ENCODE data around the gene ATRNL1. TPM values are rescaled to one million over a fixed set of nuclear protein-coding genes. Genes with fewer than 3 reads are reported as not detected.

The ATRNL1 gene
- total and polyA plus RNA-seq, 4 donors, result 11.7 to 180 (median 38.5) TPM

- H3K4me1 ChIP-seq (ENCODE audit: control insufficient read depth, insufficient read depth, low read length), result no peaks in the 10 kb centered on the region
- H3K27ac ChIP-seq (ENCODE audit: low read depth, low read length), result no peak overlapping the region
- no peak overlapping the region for H3K4me3 ChIP-seq (ENCODE audit: low read depth, low read length)
- no peaks in the 10 kb centered on the region for H3K36me3 ChIP-seq (ENCODE audit: control insufficient read depth, insufficient read depth, low read length)
- no peaks in the 10 kb centered on the region for H3K27me3 ChIP-seq (ENCODE audit: control insufficient read depth, insufficient read depth, low read length)
- no peaks in the 10 kb centered on the region for H3K9me3 ChIP-seq (ENCODE audit: control insufficient read depth, insufficient read depth, low read length)
- DNase-seq (ENCODE audit: low read depth in 4 of 6, low spot score in 6 of 6), result no peak
- 100% methylated on average over 2 of the region's 3 CpGs for WGBS (ENCODE audit: insufficient coverage)
Observed at GRCh38 chr10:115050375-115051010, 42.7 kb upstream of the ATRNL1 start.

- Histone ChIP-seq H3K4me1 (ENCODE audit: control insufficient read depth, insufficient read depth, low read length) (no peaks in the 10 kb centered on the region), H3K36me3 (ENCODE audit: control insufficient read depth, insufficient read depth, low read length) (no peaks in the 10 kb centered on the region)
- 100% methylated on average over 1 of the region's 2 CpGs for WGBS (ENCODE audit: insufficient coverage)
Observed at GRCh38 chr10:115051216-115051615, 41.9 kb upstream of the ATRNL1 start.

GRCh38 chr10:115052226-115052625, 40.9 kb upstream of the ATRNL1 start:
- H3K27me3 ChIP-seq (ENCODE audit: control insufficient read depth, insufficient read depth, low read length), result no peaks in the 10 kb centered on the region
- no peak overlapping the region for H3K4me3 ChIP-seq (ENCODE audit: low read depth, low read length)
- no peaks in the 10 kb centered on the region for H3K9me3 ChIP-seq (ENCODE audit: control insufficient read depth, insufficient read depth, low read length)
- H3K36me3 ChIP-seq (ENCODE audit: control insufficient read depth, insufficient read depth, low read length), result no peaks in the 10 kb centered on the region
- no peaks in the 10 kb centered on the region for H3K4me1 ChIP-seq (ENCODE audit: control insufficient read depth, insufficient read depth, low read length)
- no CpG with 5 or more reads among the region's 3 CpGs for WGBS (ENCODE audit: insufficient coverage)
- DNase-seq (ENCODE audit: low read depth in 4 of 6, low spot score in 6 of 6), result peak in 1 of 6 donors; percentile 65
- H3K27ac ChIP-seq (ENCODE audit: low read depth, low read length), result no peak overlapping the region

More at GRCh38 chr10:115051216-115051615, 41.9 kb upstream of the ATRNL1 start:
- no peak overlapping the region for H3K4me3 ChIP-seq (ENCODE audit: low read depth, low read length)
- DNase-seq (ENCODE audit: low read depth in 4 of 6, low spot score in 6 of 6), result no peak
- no peak overlapping the region for H3K27ac ChIP-seq (ENCODE audit: low read depth, low read length)
- no peaks in the 10 kb centered on the region for H3K27me3 ChIP-seq (ENCODE audit: control insufficient read depth, insufficient read depth, low read length)
- H3K9me3 ChIP-seq (ENCODE audit: control insufficient read depth, insufficient read depth, low read length), result no peaks in the 10 kb centered on the region

- WGBS (ENCODE audit: insufficient coverage), result no CpG with 5 or more reads among the region's 1 CpG
Observed at GRCh38 chr10:115052728-115053127, 40.4 kb upstream of the ATRNL1 start.

GRCh38 chr10:115056186-115056585, 37.0 kb upstream of the ATRNL1 start:
- Histone ChIP-seq H3K27ac (ENCODE audit: low read depth, low read length) (no peak overlapping the region), H3K9me3 (ENCODE audit: control insufficient read depth, insufficient read depth, low read length) (no peaks in the 10 kb centered on the region), H3K36me3 (ENCODE audit: control insufficient read depth, insufficient read depth, low read length) (no peaks in the 10 kb centered on the region), H3K27me3 (ENCODE audit: control insufficient read depth, insufficient read depth, low read length) (no peaks in the 10 kb centered on the region), H3K4me1 (ENCODE audit: control insufficient read depth, insufficient read depth, low read length) (no peaks in the 10 kb centered on the region), H3K4me3 (ENCODE audit: low read depth, low read length) (no peak overlapping the region)
- no peak for DNase-seq (ENCODE audit: low read depth in 4 of 6, low spot score in 6 of 6)
- WGBS (ENCODE audit: insufficient coverage), result 88% methylated on average over 1 of the region's 2 CpGs

More at GRCh38 chr10:115052728-115053127, 40.4 kb upstream of the ATRNL1 start:
- DNase-seq (ENCODE audit: low read depth in 4 of 6, low spot score in 6 of 6), result peak in 1 of 6 donors; percentile 56
- H3K9me3 ChIP-seq (ENCODE audit: control insufficient read depth, insufficient read depth, low read length), result no peaks in the 10 kb centered on the region
- no peak overlapping the region for H3K4me3 ChIP-seq (ENCODE audit: low read depth, low read length)
- H3K27ac ChIP-seq (ENCODE audit: low read depth, low read length), result no peak overlapping the region
- H3K4me1 ChIP-seq (ENCODE audit: control insufficient read depth, insufficient read depth, low read length), result no peaks in the 10 kb centered on the region
- H3K36me3 ChIP-seq (ENCODE audit: control insufficient read depth, insufficient read depth, low read length), result no peaks in the 10 kb centered on the region
- no peaks in the 10 kb centered on the region for H3K27me3 ChIP-seq (ENCODE audit: control insufficient read depth, insufficient read depth, low read length)

GRCh38 chr10:115059301-115059898, 33.8 kb upstream of the ATRNL1 start:
- DNase-seq (ENCODE audit: low read depth in 4 of 6, low spot score in 6 of 6), result no peak
- Histone ChIP-seq H3K9me3 (ENCODE audit: control insufficient read depth, insufficient read depth, low read length) (no peaks in the 10 kb centered on the region), H3K36me3 (ENCODE audit: control insufficient read depth, insufficient read depth, low read length) (no peaks in the 10 kb centered on the region), H3K27ac (ENCODE audit: low read depth, low read length) (no peak overlapping the region), H3K4me3 (ENCODE audit: low read depth, low read length) (no peak overlapping the region), H3K27me3 (ENCODE audit: control insufficient read depth, insufficient read depth, low read length) (no peaks in the 10 kb centered on the region), H3K4me1 (ENCODE audit: control insufficient read depth, insufficient read depth, low read length) (no peaks in the 10 kb centered on the region)
- 79% methylated on average over 4 of the region's 7 CpGs for WGBS (ENCODE audit: insufficient coverage)

GRCh38 chr10:115063701-115064658, 29.2 kb upstream of the ATRNL1 start:
- Histone ChIP-seq H3K4me3 (ENCODE audit: low read depth, low read length) (no peak overlapping the region), H3K27me3 (ENCODE audit: control insufficient read depth, insufficient read depth, low read length) (no peaks in the 10 kb centered on the region), H3K9me3 (ENCODE audit: control insufficient read depth, insufficient read depth, low read length) (no peaks in the 10 kb centered on the region), H3K36me3 (ENCODE audit: control insufficient read depth, insufficient read depth, low read length) (no peaks in the 10 kb centered on the region), H3K4me1 (ENCODE audit: control insufficient read depth, insufficient read depth, low read length) (no peaks in the 10 kb centered on the region), H3K27ac (ENCODE audit: low read depth, low read length) (no peak overlapping the region)
- WGBS (ENCODE audit: insufficient coverage), result 83% methylated on average over 2 of the region's 5 CpGs
- DNase-seq (ENCODE audit: low read depth in 4 of 6, low spot score in 6 of 6), result peak in 1 of 6 donors; percentile 59

- no peak overlapping the region for H3K27ac ChIP-seq (ENCODE audit: low read depth, low read length)
- WGBS (ENCODE audit: insufficient coverage), result 87% methylated on average over 5 of the region's 6 CpGs
Observed at GRCh38 chr10:115065801-115066200, 27.4 kb upstream of the ATRNL1 start.

GRCh38 chr10:115066528-115066927, 26.6 kb upstream of the ATRNL1 start:
- H3K36me3 ChIP-seq (ENCODE audit: control insufficient read depth, insufficient read depth, low read length), result no peaks in the 10 kb centered on the region
- no peak for DNase-seq (ENCODE audit: low read depth in 4 of 6, low spot score in 6 of 6)
- H3K27ac ChIP-seq (ENCODE audit: low read depth, low read length), result no peak overlapping the region
- no peaks in the 10 kb centered on the region for H3K4me1 ChIP-seq (ENCODE audit: control insufficient read depth, insufficient read depth, low read length)
- no peak overlapping the region for H3K4me3 ChIP-seq (ENCODE audit: low read depth, low read length)
- no peaks in the 10 kb centered on the region for H3K9me3 ChIP-seq (ENCODE audit: control insufficient read depth, insufficient read depth, low read length)
- H3K27me3 ChIP-seq (ENCODE audit: control insufficient read depth, insufficient read depth, low read length), result no peaks in the 10 kb centered on the region
- 89% methylated on average over 1 of the region's 1 CpG for WGBS (ENCODE audit: insufficient coverage)

More at GRCh38 chr10:115065801-115066200, 27.4 kb upstream of the ATRNL1 start:
- Histone ChIP-seq H3K36me3 (ENCODE audit: control insufficient read depth, insufficient read depth, low read length) (no peaks in the 10 kb centered on the region), H3K4me1 (ENCODE audit: control insufficient read depth, insufficient read depth, low read length) (no peaks in the 10 kb centered on the region), H3K4me3 (ENCODE audit: low read depth, low read length) (no peak overlapping the region), H3K9me3 (ENCODE audit: control insufficient read depth, insufficient read depth, low read length) (no peaks in the 10 kb centered on the region), H3K27me3 (ENCODE audit: control insufficient read depth, insufficient read depth, low read length) (no peaks in the 10 kb centered on the region)
- DNase-seq (ENCODE audit: low read depth in 4 of 6, low spot score in 6 of 6), result no peak

Data from spinal cord (tissue), 10 donors.